NCI-H1436 (cell line): ENCODE data around the gene CHD6.
"Not testable (repeated sequence)": the region's sequence is repeated elsewhere in the genome, so short reads cannot be mapped to it uniquely, and the experiment has no call there.

Experiments used
- DNase-seq: peaks from one replicate; lab custom pipeline; 2025; lab: John Stamatoyannopoulos, UW

The CHD6 gene

GRCh38 chr20:41544472-41544871 lies 73.7 kb downstream of the CHD6 start:
- DNase-seq: no peak

GRCh38 chr20:41540918-41541317 lies 77.3 kb downstream of the CHD6 start:
- no peak for DNase-seq

- no peak for DNase-seq
Measured at GRCh38 chr20:41540459-41540858, 77.7 kb downstream of the CHD6 start.

GRCh38 chr20:41538810-41539596 lies 79.2 kb downstream of the CHD6 start:
- no peak for DNase-seq

- DNase-seq: no peak
Measured at GRCh38 chr20:41537865-41538264, 80.3 kb downstream of the CHD6 start.

GRCh38 chr20:41535551-41535950 lies 82.6 kb downstream of the CHD6 start:
- DNase-seq: not testable (repeated sequence)

GRCh38 chr20:41534842-41535241 lies 83.3 kb downstream of the CHD6 start:
- DNase-seq: no peak

- DNase-seq: no peak
Measured at GRCh38 chr20:41534170-41534569, 84.0 kb downstream of the CHD6 start.

- no peak for DNase-seq
Measured at GRCh38 chr20:41533537-41534136, 84.5 kb downstream of the CHD6 start.

GRCh38 chr20:41532935-41533334 lies 85.2 kb downstream of the CHD6 start:
- DNase-seq: no peak

GRCh38 chr20:41531518-41532275 lies 86.5 kb downstream of the CHD6 start:
- DNase-seq: no peak

GRCh38 chr20:41530923-41531322 lies 87.3 kb downstream of the CHD6 start:
- DNase-seq: no peak

- no peak for DNase-seq
Measured at GRCh38 chr20:41526327-41526726, 91.8 kb downstream of the CHD6 start.

- no peak for DNase-seq
Measured at GRCh38 chr20:41524980-41525613, 93.1 kb downstream of the CHD6 start.

GRCh38 chr20:41523857-41524256 lies 94.3 kb downstream of the CHD6 start:
- DNase-seq: no peak

GRCh38 chr20:41513829-41514228 lies 104.3 kb downstream of the CHD6 start:
- DNase-seq: no peak

- DNase-seq: no peak
Measured at GRCh38 chr20:41512624-41513023, 105.6 kb downstream of the CHD6 start.

- no peak for DNase-seq
Measured at GRCh38 chr20:41510847-41511450, 107.2 kb downstream of the CHD6 start.

GRCh38 chr20:41510224-41510623 lies 108.0 kb downstream of the CHD6 start:
- no peak for DNase-seq

GRCh38 chr20:41509316-41510200 lies 108.6 kb downstream of the CHD6 start:
- no peak for DNase-seq

- DNase-seq: no peak
Measured at GRCh38 chr20:41508335-41508734, 109.8 kb downstream of the CHD6 start.
